T-helper 17 cell (primary cell): ENCODE data around the gene BPIFB6. TPM values are rescaled to one million over a fixed set of nuclear protein-coding genes. Genes with fewer than 3 reads are reported as not detected.

ENCODE experiments used
- ATAC-seq: fragments of 150-1000 bp; cut with Tn5 transposase; 2 replicates; pipeline ENCODE4 v1.10.0; 2021; ENCODE audit warnings: mild to moderate bottlenecking, moderate library complexity
- DNase-seq, 3 donors: peaks; one replicate each; pipeline versions ENCODE4 v3.0.0 to v3.0.0-alpha.2; 2020 to 2021
- H3K9me3 ChIP-seq: one replicate; pipeline ENCODE4 v1.7.0; 2013; ENCODE audit warnings: low read length, mild to moderate bottlenecking; ENCODE audit not compliant: control insufficient read depth, poor library complexity, severe bottlenecking
- H3K27ac Mint-ChIP-seq: one replicate; pipeline ENCODE4 v1.8.0; 2022; ENCODE audit warnings: mild to moderate bottlenecking, moderate library complexity, mixed read lengths
- H3K27me3 Mint-ChIP-seq: one replicate; pipeline ENCODE4 v1.8.0; 2022; ENCODE audit warnings: mixed read lengths
- H3K36me3 Mint-ChIP-seq: one replicate; pipeline ENCODE4 v1.8.0; 2022; ENCODE audit warnings: low read depth, mixed read lengths
- H3K4me1 Mint-ChIP-seq: one replicate; pipeline ENCODE4 v1.8.0; 2022; ENCODE audit warnings: mild to moderate bottlenecking, mixed read lengths
- H3K4me3 Mint-ChIP-seq: one replicate; pipeline ENCODE4 v1.8.0; 2022; ENCODE audit warnings: mild to moderate bottlenecking, moderate library complexity, mixed read lengths
- total RNA-seq, 4 donors: library from RNA in 2 of 4; stranded (reverse) in 2 of 4; gene quantifications; one replicate each; pipeline ENCODE4 v1.2.3 and lab custom pipeline; 2022 to 2026

The BPIFB6 gene
- total RNA-seq, 2 donors from 2014 or later = not detected

DNA sequence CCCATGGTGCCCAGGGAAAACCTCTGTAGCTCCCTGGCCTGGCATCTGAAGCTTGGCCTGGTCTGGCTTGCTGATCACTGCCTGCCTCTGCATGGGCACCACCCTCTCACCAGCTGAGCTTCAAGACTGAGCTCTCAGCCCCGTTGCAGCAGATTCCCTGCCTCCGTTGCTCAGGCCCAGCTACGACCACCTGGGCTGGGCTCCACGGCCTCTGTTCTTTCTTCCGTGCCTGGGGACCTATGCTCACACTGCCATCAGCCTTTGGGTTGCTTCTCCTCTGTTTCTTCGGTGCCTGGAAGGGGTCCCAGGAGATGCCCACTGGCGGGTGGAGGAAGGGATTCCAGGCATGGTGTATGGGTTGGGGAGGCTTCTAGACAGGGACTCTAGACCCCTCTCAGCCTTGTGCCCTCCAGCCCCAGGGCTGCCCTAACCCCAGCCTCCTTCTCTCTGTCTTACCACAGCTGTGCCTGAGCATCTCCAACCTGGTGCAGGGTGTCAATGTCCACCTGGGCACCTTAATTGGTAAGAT lies 14.8 kb upstream of the BPIFB6 start:
- Mint-ChIP-seq H3K36me3 (no peaks in the 10 kb centered on the region), H3K4me3 (peak overlapping the region; percentile 52), H3K27ac (peak overlapping the region; percentile 85), H3K4me1 (peaks cover 7% of the 10 kb centered on the region), H3K27me3 (no peaks in the 10 kb centered on the region)
- no peaks in the 10 kb centered on the region for H3K9me3 ChIP-seq
- no peak for DNase-seq
- ATAC-seq = no peak

DNA sequence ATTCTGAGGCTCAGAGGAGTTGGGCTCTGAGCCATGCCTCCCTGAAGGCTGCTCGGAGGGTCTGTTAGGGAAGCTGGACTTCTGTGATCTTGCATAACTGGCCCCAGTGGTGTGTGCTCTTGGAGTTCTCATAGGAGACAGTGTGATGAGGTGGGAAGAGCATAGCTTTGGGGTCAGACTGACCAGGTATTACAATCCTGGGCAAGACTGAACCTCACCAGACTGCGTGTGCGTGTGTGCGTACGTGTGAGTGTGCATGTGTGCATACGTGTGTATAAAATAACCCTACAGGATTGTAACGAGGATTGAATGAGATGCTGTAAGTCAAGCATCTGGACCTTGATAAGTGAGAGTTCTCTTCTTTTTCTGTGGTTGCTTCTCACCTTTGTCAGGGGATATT lies 13.9 kb upstream of the BPIFB6 start:
- Mint-ChIP-seq H3K27me3 (no peaks in the 10 kb centered on the region), H3K27ac (no peak overlapping the region), H3K4me1 (peaks cover 7% of the 10 kb centered on the region), H3K4me3 (no peak overlapping the region), H3K36me3 (no peaks in the 10 kb centered on the region)
- ATAC-seq (no peak), DNase-seq (no peak)
- H3K9me3 ChIP-seq = no peaks in the 10 kb centered on the region

- H3K36me3 Mint-ChIP-seq = no peaks in the 10 kb centered on the region
- H3K27ac Mint-ChIP-seq = no peak overlapping the region
- H3K4me3 Mint-ChIP-seq = no peak overlapping the region
- no peaks in the 10 kb centered on the region for H3K27me3 Mint-ChIP-seq
- H3K4me1 Mint-ChIP-seq = peaks cover 7% of the 10 kb centered on the region
- DNase-seq = no peak
- no peaks in the 10 kb centered on the region for H3K9me3 ChIP-seq
- no peak for ATAC-seq
These were observed 13.1 kb upstream of the BPIFB6 start for GRCh38 chr20:33018169-33018931.

DNA sequence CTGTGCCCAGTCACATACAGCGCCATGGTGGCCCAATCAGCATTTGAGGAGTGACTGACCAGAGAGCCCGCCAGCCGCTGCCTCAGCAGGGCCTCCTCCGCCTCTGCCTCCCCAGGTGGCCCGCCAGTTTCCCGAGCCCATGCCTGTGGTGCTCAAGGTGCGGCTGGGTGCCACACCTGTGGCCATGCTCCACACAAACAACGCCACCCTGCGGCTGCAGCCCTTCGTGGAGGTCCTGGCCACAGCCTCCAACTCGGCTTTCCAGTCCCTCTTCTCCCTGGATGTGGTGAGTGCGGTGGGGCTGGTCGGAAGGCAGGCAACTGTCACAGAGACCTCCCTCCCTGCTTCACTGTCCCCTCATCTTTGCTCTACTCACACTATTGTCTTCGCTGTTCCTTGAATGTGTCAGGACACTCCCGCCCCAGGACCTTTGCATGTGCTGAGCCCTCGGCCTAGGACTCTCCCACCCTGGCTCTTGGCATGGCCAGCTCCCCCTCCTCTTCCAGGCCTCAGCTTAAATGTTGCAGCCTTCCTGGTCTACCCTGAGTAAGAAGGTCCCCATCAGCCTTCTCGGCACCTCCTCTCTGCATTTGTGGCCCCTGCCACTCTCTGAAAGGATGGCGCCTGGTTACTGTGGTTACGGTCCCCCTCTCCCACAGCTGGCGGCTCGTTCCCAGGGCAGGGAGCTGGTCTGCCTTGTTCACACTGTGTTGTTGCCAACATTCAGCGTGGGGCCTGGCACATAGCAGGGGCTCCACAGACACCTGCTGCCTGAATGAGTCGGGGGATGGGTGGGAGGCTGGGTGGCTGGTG lies 11.8 kb upstream of the BPIFB6 start:
- H3K9me3 ChIP-seq = no peaks in the 10 kb centered on the region
- Mint-ChIP-seq H3K4me3 (no peak overlapping the region), H3K4me1 (peaks cover 7% of the 10 kb centered on the region), H3K36me3 (no peaks in the 10 kb centered on the region), H3K27ac (no peak overlapping the region), H3K27me3 (no peaks in the 10 kb centered on the region)
- no peak for ATAC-seq
- DNase-seq = no peak

- Mint-ChIP-seq H3K4me1 (peaks cover 7% of the 10 kb centered on the region), H3K27me3 (no peaks in the 10 kb centered on the region), H3K36me3 (no peaks in the 10 kb centered on the region), H3K27ac (no peak overlapping the region), H3K4me3 (peak overlapping the region; percentile 13)
- no peak for DNase-seq
- ATAC-seq = no peak
- H3K9me3 ChIP-seq = no peaks in the 10 kb centered on the region
These were observed 10.9 kb upstream of the BPIFB6 start for GRCh38 chr20:33020278-33021161.

GRCh38 chr20:33021879-33022278 lies 9.6 kb upstream of the BPIFB6 start:
- DNase-seq = no peak

DNA sequence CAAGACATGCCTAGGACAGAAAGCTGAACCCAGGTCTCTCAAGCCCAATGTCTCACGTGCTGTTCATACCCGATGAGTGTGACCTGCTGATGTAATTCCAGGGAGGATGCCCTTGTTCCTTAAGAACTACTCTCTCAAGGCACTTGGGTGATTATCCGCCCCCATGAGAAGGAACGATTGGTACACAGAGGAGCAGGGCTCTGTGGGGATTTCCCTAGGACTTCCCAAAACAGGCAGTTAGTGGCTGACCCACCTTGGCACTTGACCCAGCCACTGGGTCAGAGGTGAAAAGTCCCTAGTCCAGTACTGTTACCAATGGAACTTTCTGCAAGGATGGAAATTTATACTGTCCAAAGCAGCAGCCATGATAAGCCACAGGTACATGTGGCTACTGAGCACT lies 9.2 kb upstream of the BPIFB6 start:
- no peaks in the 10 kb centered on the region for H3K9me3 ChIP-seq
- no peaks in the 10 kb centered on the region for H3K27me3 Mint-ChIP-seq
- no peak for ATAC-seq
- H3K27ac Mint-ChIP-seq = no peak overlapping the region
- no peaks in the 10 kb centered on the region for H3K36me3 Mint-ChIP-seq
- no peak overlapping the region for H3K4me3 Mint-ChIP-seq
- H3K4me1 Mint-ChIP-seq = no peaks in the 10 kb centered on the region
- DNase-seq = no peak

More at GRCh38 chr20:33021879-33022278, 9.6 kb upstream of the BPIFB6 start:
- H3K27me3 Mint-ChIP-seq = no peaks in the 10 kb centered on the region
- H3K4me3 Mint-ChIP-seq = no peak overlapping the region
- H3K9me3 ChIP-seq = no peaks in the 10 kb centered on the region
- peaks cover under 1% of the 10 kb centered on the region for H3K4me1 Mint-ChIP-seq
- ATAC-seq = no peak
- H3K36me3 Mint-ChIP-seq = no peaks in the 10 kb centered on the region
- H3K27ac Mint-ChIP-seq = no peak overlapping the region

- Mint-ChIP-seq H3K4me3 (no peak overlapping the region), H3K4me1 (no peaks in the 10 kb centered on the region), H3K27me3 (no peaks in the 10 kb centered on the region), H3K27ac (no peak overlapping the region), H3K36me3 (no peaks in the 10 kb centered on the region)
- DNase-seq (no peak), ATAC-seq (no peak)
- no peaks in the 10 kb centered on the region for H3K9me3 ChIP-seq
These were observed 8.6 kb upstream of the BPIFB6 start for GRCh38 chr20:33022694-33023438.

GRCh38 chr20:33023439-33024242 lies 7.8 kb upstream of the BPIFB6 start:
- no peaks in the 10 kb centered on the region for H3K4me1 Mint-ChIP-seq

DNA sequence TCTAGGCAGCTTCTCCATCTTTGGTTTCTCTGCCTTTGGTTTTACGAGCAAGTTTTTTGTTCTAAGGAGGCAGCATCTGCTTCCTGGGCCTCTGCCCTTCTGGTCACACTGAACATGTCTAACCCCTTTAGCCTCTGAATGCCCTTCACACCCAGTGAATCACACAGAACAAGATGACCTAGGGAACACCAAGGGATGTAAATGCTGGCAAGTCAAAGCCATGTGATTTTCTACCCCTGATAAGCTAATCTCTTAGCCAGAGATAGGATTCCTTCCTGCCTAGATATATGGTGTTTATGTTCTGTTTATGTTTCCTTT lies 7.2 kb upstream of the BPIFB6 start:
- no peak overlapping the region for H3K27ac Mint-ChIP-seq
- H3K9me3 ChIP-seq = no peaks in the 10 kb centered on the region
- no peaks in the 10 kb centered on the region for H3K4me1 Mint-ChIP-seq
- no peaks in the 10 kb centered on the region for H3K27me3 Mint-ChIP-seq
- H3K36me3 Mint-ChIP-seq = no peaks in the 10 kb centered on the region
- no peak for DNase-seq
- no peak for ATAC-seq
- no peak overlapping the region for H3K4me3 Mint-ChIP-seq

More at GRCh38 chr20:33023439-33024242, 7.8 kb upstream of the BPIFB6 start:
- H3K9me3 ChIP-seq = no peaks in the 10 kb centered on the region
- DNase-seq (no peak), ATAC-seq (no peak)
- no peak overlapping the region for H3K4me3 Mint-ChIP-seq
- no peaks in the 10 kb centered on the region for H3K27me3 Mint-ChIP-seq
- no peak overlapping the region for H3K27ac Mint-ChIP-seq
- H3K36me3 Mint-ChIP-seq = no peaks in the 10 kb centered on the region

- no peak for DNase-seq
- Mint-ChIP-seq H3K36me3 (no peaks in the 10 kb centered on the region), H3K4me3 (no peak overlapping the region), H3K4me1 (no peaks in the 10 kb centered on the region), H3K27me3 (no peaks in the 10 kb centered on the region), H3K27ac (no peak overlapping the region)
- no peaks in the 10 kb centered on the region for H3K9me3 ChIP-seq
- ATAC-seq = no peak
These were observed 6.7 kb upstream of the BPIFB6 start for GRCh38 chr20:33024609-33025317.
